ENCODE measurements around the gene PRSS48. TPM values are rescaled to one million over a fixed set of nuclear protein-coding genes. Genes with fewer than 3 reads are reported as not detected.

PRSS48 gene
- total RNA-seq, 2 donors from 2014 or later = not detected

- Mint-ChIP-seq H3K9me3 (peaks cover 1% of the 10 kb centered on the region), H3K27me3 (peaks cover 10% of the 10 kb centered on the region), H3K36me3 (ENCODE audit: low read depth) (no peaks in the 10 kb centered on the region), H3K4me3 (no peak overlapping the region), H3K27ac (no peak overlapping the region), H3K4me1 (peaks cover 4% of the 10 kb centered on the region)
- ATAC-seq (replicated peaks) = no peak
These were observed 63.9 kb downstream of the PRSS48 start for GRCh38 chr4:151340751-151341385.

Other genes with a start within 250 kb of the PRSS48 start
- 1,000 to 10,000 TPM; 1,932 to 2,919 TPM for gene RPS3A, start 177.5 kb upstream of the PRSS48 start, total RNA-seq
- 1 to 10 TPM in 1 of 2 donors, not detected in 1; 1.1 TPM for gene SH3D19, start 48.4 kb downstream of the PRSS48 start, total RNA-seq
- 1 to 10 TPM in 1 of 2 donors, not detected in 1; 3.1 TPM for gene FHIP1A, start 132.0 kb downstream of the PRSS48 start, total RNA-seq

All from activated T-helper 17 cell treated with anti-CD3 and anti-CD28 coated beads, Interleukin-2, amount 50 U/mL, for 72 hours (primary cell).